Skeletal muscle cell (primary cell): ENCODE measurements around the gene CMTM7.

Source experiments
- DNase-seq: peaks from one replicate; pipeline ENCODE4 v3.0.0-alpha.2; 2010; ENCODE audit warnings: low read depth
- H3K4me3 ChIP-seq: 2 replicates; pipeline ENCODE4 v1.5.1; 2011; ENCODE audit warnings: low read depth, mild to moderate bottlenecking, control low read depth, low read length, moderate library complexity

The CMTM7 gene, protein sequence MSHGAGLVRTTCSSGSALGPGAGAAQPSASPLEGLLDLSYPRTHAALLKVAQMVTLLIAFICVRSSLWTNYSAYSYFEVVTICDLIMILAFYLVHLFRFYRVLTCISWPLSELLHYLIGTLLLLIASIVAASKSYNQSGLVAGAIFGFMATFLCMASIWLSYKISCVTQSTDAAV

GRCh38 chr3:32391643-32392535 is at the start of gene CMTM7:
TSS of gene CMTM7 (plus strand) at chr3:32391853. CDS start at chr3:32391907, 54 bp downstream.
- H3K4me3 ChIP-seq, result peak within 1 kb of the TSS; percentile 69
- no peak for DNase-seq

DNA sequence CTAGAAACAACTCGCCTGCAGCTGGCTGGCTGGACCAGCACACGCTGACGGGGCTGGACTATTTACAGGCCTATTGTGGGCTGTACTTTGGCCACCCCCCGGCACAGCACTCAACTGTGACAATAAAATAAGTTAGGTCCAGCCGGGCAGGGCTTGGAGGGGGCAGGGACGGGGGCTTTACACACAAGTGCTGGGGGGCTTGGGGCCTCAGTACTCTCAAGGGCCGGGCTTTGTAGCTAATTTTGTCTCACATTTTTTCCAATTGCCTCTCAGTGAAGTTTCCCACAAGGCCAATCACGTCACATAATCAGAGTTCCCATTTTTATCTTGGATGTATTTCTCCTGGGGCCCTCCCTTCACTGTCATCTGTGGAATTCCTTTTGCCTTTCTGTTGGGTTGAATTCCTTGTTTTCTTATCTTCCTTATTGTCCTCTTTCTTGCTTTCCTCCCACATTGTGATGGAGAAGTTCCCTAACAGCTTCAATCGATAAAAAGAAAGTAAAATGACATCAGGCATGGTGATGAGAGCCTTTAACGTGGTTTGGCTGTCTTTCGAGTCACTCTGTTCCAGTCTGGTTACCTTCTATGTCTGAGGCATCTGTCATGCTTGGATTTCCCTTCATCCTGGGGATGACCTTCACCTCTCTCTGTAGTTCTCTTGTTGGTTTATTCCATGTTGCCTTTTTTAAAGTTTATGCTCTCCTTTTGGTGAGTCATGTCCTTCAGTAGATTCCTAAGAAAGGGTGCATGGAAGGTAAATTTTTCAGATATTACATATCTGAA is 44.1 kb upstream of the CMTM7 start:
- H3K4me3 ChIP-seq, result no peak overlapping the region
- DNase-seq, result no peak

DNA sequence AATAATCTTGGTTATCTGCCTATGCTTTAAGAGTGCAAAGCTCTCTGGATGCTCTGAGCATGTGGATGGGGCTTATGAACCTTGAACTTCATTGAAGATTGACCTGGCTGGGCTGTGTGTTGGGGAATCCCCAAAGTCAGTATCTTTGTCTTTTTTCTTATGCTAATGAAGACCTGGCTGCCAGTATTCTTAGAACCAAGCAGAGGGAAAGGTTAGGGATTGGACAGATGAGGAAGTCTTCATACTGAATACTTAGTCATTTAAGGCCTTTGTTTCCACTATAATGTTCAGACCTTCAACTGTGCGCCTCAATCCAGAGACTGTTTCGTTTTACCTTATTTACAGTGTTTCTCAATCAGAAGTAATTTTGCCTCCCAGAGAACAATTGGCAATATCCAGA is 42.5 kb upstream of the CMTM7 start:
- DNase-seq, result no peak
- H3K4me3 ChIP-seq, result no peak overlapping the region

DNA sequence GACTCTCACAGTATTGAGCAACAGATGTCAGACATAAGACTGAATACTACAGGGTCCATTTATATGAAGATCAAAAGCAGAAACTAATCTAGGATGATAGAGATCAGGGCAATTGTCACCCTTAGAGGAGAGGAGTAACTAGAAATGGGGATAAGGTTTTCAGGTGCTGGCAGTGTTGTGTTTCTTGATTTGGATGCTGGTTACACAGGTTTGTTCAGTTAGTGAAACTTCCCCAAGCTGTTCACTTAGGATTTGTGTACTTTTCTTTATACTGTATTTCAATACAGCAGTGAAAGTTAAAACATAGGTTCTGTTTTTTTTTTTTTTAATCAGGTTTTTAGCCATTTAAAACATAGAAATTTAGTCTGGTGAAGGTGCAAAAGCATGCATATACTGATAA is 39.1 kb upstream of the CMTM7 start:
- no peak overlapping the region for H3K4me3 ChIP-seq
- DNase-seq, result no peak

GRCh38 chr3:32353351-32353750 is 38.3 kb upstream of the CMTM7 start:
- H3K4me3 ChIP-seq, result no peak overlapping the region
- DNase-seq, result no peak

GRCh38 chr3:32354362-32354778 is 37.3 kb upstream of the CMTM7 start:
- H3K4me3 ChIP-seq, result no peak overlapping the region
- no peak for DNase-seq

- DNase-seq, result no peak
- H3K4me3 ChIP-seq, result no peak overlapping the region
Observed at GRCh38 chr3:32355751-32356291, 35.8 kb upstream of the CMTM7 start.

GRCh38 chr3:32359766-32360492 is 31.7 kb upstream of the CMTM7 start:
- no peak overlapping the region for H3K4me3 ChIP-seq
- no peak for DNase-seq

DNA sequence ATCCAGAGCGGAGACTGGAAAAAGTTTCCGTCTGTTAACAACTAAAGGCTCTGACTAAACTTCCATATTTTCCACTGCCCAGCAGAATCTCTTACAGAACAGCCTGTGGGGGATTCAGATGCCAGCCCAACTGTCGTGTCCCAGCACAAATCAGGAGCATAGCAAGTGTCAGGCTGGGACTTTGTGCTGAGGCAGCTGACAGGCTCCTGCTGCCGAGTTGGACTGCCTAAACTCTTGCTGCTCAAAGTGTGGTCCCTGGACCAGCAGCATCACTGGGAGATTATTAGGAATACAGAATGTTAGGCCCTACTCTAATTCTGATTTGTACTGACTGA is 31.2 kb upstream of the CMTM7 start:
- DNase-seq, result no peak
- H3K4me3 ChIP-seq, result no peak overlapping the region

DNA sequence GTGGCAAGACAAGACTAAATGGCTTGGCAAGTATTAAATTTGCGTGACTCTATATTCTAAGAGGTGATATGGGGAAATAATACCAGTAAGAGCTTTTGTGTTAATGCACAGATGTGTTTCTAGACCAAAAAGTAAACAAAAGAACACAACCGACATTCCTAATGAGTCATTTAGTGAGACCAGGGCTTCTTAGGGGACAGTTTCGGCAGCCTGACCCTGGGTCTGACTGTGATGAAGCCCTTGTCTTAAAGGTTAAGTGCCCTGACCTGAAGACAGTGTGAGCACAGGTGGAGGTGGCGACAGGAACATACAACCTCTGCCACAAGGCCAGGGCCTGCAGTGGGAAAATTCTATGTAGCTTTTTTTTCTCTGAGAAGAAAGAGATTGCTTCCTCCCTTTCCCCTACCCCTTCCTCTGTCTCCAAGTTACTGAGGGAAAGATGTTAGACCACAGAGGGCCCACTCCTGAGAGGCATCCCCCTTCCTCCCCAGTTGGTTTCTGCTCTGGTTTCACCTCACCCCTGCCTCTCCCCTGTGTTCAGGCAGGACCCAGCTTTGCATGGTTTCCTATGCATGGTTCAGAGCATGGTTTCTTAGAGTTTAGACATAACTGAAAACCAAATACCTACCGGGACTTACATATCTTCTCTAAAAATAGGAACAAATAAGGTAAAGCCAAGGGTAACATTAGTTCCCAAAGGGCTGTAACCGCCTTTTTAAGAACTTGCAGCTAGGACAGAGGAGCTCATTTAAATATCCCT is 24.8 kb upstream of the CMTM7 start:
- no peak overlapping the region for H3K4me3 ChIP-seq
- no peak for DNase-seq

- no peak for DNase-seq
- H3K4me3 ChIP-seq, result no peak overlapping the region
Observed at GRCh38 chr3:32367442-32367841, 24.2 kb upstream of the CMTM7 start.

DNA sequence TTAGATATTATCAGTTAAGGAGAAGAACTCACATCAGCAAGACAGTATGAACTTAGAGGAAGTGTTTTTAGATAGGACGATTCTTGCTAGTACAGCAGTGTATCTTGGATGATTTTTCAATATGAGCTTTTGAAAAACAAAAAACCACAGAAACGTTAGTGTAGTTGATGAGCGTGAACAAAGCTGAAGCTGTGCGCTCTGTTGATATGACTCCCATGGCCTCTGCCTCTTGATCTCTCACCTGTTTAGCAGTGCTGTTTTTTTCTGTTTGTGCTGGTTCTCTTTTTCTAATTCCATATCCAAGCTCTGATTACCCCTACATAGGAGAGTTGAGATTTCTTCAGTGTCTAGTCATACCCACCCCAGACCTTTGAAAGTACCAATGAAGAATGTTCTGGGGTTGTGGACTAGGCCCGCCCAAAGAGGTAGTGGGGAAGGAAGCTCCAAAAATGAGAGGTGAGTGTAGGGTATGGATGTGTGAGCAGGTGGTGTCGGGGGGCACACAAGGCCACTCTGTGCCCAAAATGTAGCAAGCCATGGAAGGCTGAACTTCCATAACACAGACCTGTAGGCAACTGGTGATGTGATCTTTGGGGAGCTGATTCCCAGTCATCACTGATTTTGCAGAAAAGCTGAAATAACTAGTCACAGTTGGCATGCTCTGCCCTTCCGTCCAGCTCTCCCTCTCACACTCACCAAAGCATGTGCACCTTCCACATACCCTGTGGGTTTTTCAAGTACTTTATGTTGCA is 20.0 kb upstream of the CMTM7 start:
- no peak overlapping the region for H3K4me3 ChIP-seq
- no peak for DNase-seq

GRCh38 chr3:32372213-32372490 is 19.5 kb upstream of the CMTM7 start:
- DNase-seq, result no peak
- H3K4me3 ChIP-seq, result no peak overlapping the region

- H3K4me3 ChIP-seq, result no peak overlapping the region
- no peak for DNase-seq
Observed at GRCh38 chr3:32373276-32373675, 18.4 kb upstream of the CMTM7 start.

DNA sequence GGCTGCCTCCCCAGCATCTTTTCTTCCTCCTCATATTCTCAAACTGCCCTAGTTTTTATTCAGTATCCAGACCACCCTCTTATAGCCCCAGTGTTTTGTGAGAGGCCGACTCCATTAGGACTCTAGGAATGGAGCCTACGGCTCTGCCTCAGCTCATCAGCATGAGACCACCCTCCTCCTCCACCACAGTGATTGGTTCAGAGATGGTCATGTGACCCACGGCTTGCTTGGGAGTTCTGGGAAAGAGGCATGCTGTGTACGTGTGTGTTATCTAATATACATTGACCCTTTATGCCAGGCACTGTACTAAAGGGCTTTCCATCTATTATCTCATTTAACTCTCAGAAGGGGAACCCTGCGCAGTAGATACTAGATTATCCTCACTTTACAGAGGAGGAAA is 17.8 kb upstream of the CMTM7 start:
- no peak overlapping the region for H3K4me3 ChIP-seq

DNA sequence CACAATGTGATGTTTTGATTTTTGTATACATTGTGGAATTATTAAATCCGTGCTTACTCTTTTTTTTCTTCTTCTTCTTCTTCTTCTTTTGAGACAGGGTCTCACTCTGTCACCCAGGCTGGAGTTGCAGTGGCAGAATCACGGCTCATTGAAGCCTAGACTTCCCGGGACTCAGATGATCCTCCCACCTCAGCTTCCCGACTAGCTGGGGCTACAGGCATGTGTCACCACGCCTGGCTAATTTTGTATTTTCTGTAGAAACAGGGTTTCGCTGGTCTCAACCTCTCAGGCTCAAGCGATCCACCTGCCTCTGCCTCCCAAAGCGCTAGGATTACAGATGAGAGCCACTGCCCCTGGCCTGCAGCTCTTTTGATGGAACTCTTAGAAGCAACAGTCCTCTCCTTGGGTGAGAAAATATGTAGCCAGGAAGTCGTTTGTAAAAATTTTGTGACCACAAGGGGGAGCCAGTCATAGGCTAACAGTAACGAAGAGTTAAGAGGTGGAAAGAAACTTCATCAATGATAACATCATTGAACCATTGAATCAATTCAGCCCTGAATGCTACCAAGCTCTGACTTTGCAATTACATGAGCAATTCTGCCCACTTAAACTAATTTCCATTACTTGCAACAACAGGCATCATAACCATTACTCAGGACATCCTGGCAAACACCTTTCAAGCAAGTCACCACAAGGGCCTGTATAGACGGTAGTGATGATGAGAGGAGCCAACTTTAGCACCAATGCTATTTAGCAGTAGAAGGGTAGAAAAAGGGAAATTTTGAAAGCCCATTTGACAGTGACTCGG is 16.7 kb upstream of the CMTM7 start:
- no peak for DNase-seq
- no peak overlapping the region for H3K4me3 ChIP-seq

More for the DNA sequence above, 17.8 kb upstream of the CMTM7 start:
- no peak for DNase-seq

DNA sequence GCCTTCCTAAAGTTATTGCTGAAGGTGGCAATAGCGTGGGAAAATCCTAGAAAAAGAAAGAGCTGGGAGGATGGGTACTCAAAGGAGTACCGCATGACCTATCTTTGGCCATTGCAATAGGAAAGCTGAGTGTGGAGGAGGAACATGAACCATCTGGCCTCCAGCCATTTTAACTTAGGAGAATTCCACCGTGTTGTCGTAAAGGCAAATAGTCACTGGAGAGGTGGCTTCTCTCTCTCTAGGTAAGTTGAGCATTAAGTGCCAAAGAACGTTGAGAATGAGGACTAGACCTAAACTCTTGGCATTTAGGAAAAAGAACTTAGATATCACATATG is 16.1 kb upstream of the CMTM7 start:
- DNase-seq, result no peak
- H3K4me3 ChIP-seq, result no peak overlapping the region

GRCh38 chr3:32376115-32376514 is 15.5 kb upstream of the CMTM7 start:
- DNase-seq, result no peak
- no peak overlapping the region for H3K4me3 ChIP-seq
